Liver (tissue), 9 donors: ENCODE data around the gene ADCY2. TPM values are rescaled to one million over a fixed set of nuclear protein-coding genes. Genes with fewer than 3 reads are reported as not detected.

ENCODE experiments used
- DNase-seq: peaks from one replicate; pipeline ENCODE4 v3.0.0-alpha.2; 2017; ENCODE audit warnings: low spot score
- H3K27ac ChIP-seq, 2 donors: one replicate each; pipeline ENCODE4 v1.7.0; 2013; ENCODE audit warnings: inconsistent platforms in 2 of 2, low read length in 2 of 2, control low read depth in 1 of 2, low read depth in 1 of 2, mild to moderate bottlenecking in 1 of 2
- H3K27me3 ChIP-seq, 4 donors: one replicate each; pipeline versions ENCODE4 v1.6.1 to v1.7.0; 2013; ENCODE audit warnings: low read length in 3 of 4, inconsistent platforms in 1 of 4, mild to moderate bottlenecking in 1 of 4, moderate library complexity in 1 of 4; ENCODE audit not compliant: control insufficient read depth in 4 of 4, insufficient read depth in 4 of 4
- H3K36me3 ChIP-seq, 4 donors: one replicate each; pipeline versions ENCODE4 v1.6.1 to v1.7.0; 2013; ENCODE audit warnings: low read length in 3 of 4, mild to moderate bottlenecking in 3 of 4, low read depth in 1 of 4, moderate library complexity in 1 of 4; ENCODE audit not compliant: control insufficient read depth in 4 of 4, insufficient read depth in 3 of 4
- H3K4me1 ChIP-seq, 4 donors: one replicate each; pipeline versions ENCODE4 v1.6.1 to v1.7.0; 2013; ENCODE audit warnings: low read length in 3 of 4, mild to moderate bottlenecking in 3 of 4, moderate library complexity in 1 of 4; ENCODE audit not compliant: control insufficient read depth in 4 of 4, insufficient read depth in 4 of 4
- H3K4me3 ChIP-seq, 3 donors: one replicate each; pipeline versions ENCODE4 v1.6.1 to v1.7.0; 2013; ENCODE audit warnings: low read length in 3 of 3, control low read depth in 1 of 3, low read depth in 1 of 3, mild to moderate bottlenecking in 1 of 3
- H3K9ac ChIP-seq, 2 donors: one replicate each; pipeline ENCODE4 v1.7.0; 2013; ENCODE audit warnings: low read length in 2 of 2, mild to moderate bottlenecking in 2 of 2, moderate library complexity in 2 of 2, control low read depth in 1 of 2, low read depth in 1 of 2
- H3K9me3 ChIP-seq, 4 donors: one replicate each; pipeline versions ENCODE4 v1.6.1 to v1.7.0; 2013; ENCODE audit warnings: low read length in 3 of 4; ENCODE audit not compliant: control insufficient read depth in 4 of 4
- ATF3 ChIP-seq: IDR thresholded peaks from 2 replicates; pipeline ENCODE4 v1.6.1; 2016; ENCODE audit warnings: antibody characterized with exemption
- EGR1 ChIP-seq, 2 donors: IDR thresholded peaks; 2 replicates each; pipeline ENCODE4 v1.6.1; 2016 to 2018; ENCODE audit warnings: antibody characterized with exemption in 2 of 2, low read depth in 2 of 2
- FOXA2 ChIP-seq: IDR thresholded peaks from 2 replicates; pipeline ENCODE4 v1.6.1; 2016; ENCODE audit warnings: antibody characterized with exemption
- GABPA ChIP-seq, 2 donors: IDR thresholded peaks in 1 of 2; conservative IDR thresholded peaks in 1 of 2; 2 replicates each; pipeline ENCODE4 v1.6.1; 2016; ENCODE audit warnings: antibody characterized with exemption in 2 of 2, mild to moderate bottlenecking in 1 of 2, moderate library complexity in 1 of 2
- JUND ChIP-seq, 2 donors: IDR thresholded peaks; 2 replicates each; pipeline ENCODE4 v1.6.1; 2016; ENCODE audit warnings: antibody characterized with exemption in 2 of 2
- NR2F2 ChIP-seq: IDR thresholded peaks from 2 replicates; pipeline ENCODE4 v1.6.1; 2016; ENCODE audit warnings: antibody characterized with exemption
- RAD21 ChIP-seq, 2 donors: IDR thresholded peaks; 2 replicates each; pipeline ENCODE4 v1.6.1; 2016; ENCODE audit warnings: antibody characterized with exemption in 2 of 2, mild to moderate bottlenecking in 2 of 2
- REST ChIP-seq: IDR thresholded peaks from 2 replicates; pipeline ENCODE4 v1.6.1; 2016; ENCODE audit warnings: antibody characterized with exemption, mild to moderate bottlenecking
- RXRA ChIP-seq, 2 donors: IDR thresholded peaks; 2 replicates each; pipeline ENCODE4 v1.6.1; 2017 to 2018; ENCODE audit warnings: antibody characterized with exemption in 2 of 2, mild to moderate bottlenecking in 1 of 2
- SP1 ChIP-seq: IDR thresholded peaks from 2 replicates; pipeline ENCODE4 v1.6.1; 2018; ENCODE audit warnings: antibody characterized with exemption, mild to moderate bottlenecking
- YY1 ChIP-seq: IDR thresholded peaks from 2 replicates; pipeline ENCODE4 v1.6.1; 2016; ENCODE audit warnings: antibody characterized with exemption, mild to moderate bottlenecking
- ZBTB33 ChIP-seq: IDR thresholded peaks from 2 replicates; pipeline ENCODE4 v1.6.1; 2016; ENCODE audit warnings: antibody characterized with exemption
- WGBS: extraction: QIAGEN DNeasy Blood & Tissue Kit; methylation state at CpG from one replicate; pipeline ENCODE4 v1.1.7; 2013; 5-methylcytosine and 5-hydroxymethylcytosine counted together
- polyA plus RNA-seq, 2 donors: library from polyadenylated mRNA; stranded (reverse) in 1 of 2; unstranded in 1 of 2; fragments of 200-250 nt in 1 of 2; fragments of >200 nt in 1 of 2; fragmentation: Nextera tagmentation in 1 of 2; extraction: Ambion mirVana in 1 of 2; gene quantifications; one replicate each; pipeline versions ENCODE4 v1.2.1 to v1.2.3, GENCODE V29; 2013 to 2015
- total RNA-seq, 2 donors: library from RNA; depleted of rRNA; stranded (reverse); fragments of >200 nt; gene quantifications; one replicate each; pipeline ENCODE4 v1.2.3, GENCODE V29; 2014
- TF ChIP-seq, protein P1 (sequence below): fragments of 150-350 bp; IDR thresholded peaks from 2 replicates; pipeline ENCODE4 v1.5.1; 2017; ENCODE audit warnings: improper control_type of control experiment, low read depth, low read length; ENCODE audit not compliant: missing input control
- donor health status: healthy.
- donor health status: healthy.
- donor health status: healthy.
- donor health status: healthy.
- donor health status: healthy.

ADCY2 gene
- total and polyA plus RNA-seq, 4 donors, result not detected

- Histone ChIP-seq H3K27me3 (no peaks in the 10 kb centered on the region), H3K4me3 (no peak overlapping the region), H3K9ac (no peak overlapping the region), H3K27ac (no peak overlapping the region), H3K36me3 (no peaks in the 10 kb centered on the region), H3K9me3 (no peaks in the 10 kb centered on the region), H3K4me1 (no peaks in the 10 kb centered on the region)
- TF ChIP-seq RXRA (IDR thresholded peaks at IDR 0.05) (no peak), YY1 (no peak)
- WGBS, result 90% methylated on average over 4 of the region's 4 CpGs
- no peak for DNase-seq
Measured at GRCh38 chr5:7834982-7835381, 439.0 kb downstream of the ADCY2 start.

- Histone ChIP-seq H3K27ac (no peak overlapping the region), H3K4me1 (no peaks in the 10 kb centered on the region), H3K4me3 (no peak overlapping the region), H3K27me3 (no peaks in the 10 kb centered on the region), H3K9ac (no peak overlapping the region), H3K9me3 (no peaks in the 10 kb centered on the region), H3K36me3 (no peaks in the 10 kb centered on the region)
- TF ChIP-seq, protein P1, sequence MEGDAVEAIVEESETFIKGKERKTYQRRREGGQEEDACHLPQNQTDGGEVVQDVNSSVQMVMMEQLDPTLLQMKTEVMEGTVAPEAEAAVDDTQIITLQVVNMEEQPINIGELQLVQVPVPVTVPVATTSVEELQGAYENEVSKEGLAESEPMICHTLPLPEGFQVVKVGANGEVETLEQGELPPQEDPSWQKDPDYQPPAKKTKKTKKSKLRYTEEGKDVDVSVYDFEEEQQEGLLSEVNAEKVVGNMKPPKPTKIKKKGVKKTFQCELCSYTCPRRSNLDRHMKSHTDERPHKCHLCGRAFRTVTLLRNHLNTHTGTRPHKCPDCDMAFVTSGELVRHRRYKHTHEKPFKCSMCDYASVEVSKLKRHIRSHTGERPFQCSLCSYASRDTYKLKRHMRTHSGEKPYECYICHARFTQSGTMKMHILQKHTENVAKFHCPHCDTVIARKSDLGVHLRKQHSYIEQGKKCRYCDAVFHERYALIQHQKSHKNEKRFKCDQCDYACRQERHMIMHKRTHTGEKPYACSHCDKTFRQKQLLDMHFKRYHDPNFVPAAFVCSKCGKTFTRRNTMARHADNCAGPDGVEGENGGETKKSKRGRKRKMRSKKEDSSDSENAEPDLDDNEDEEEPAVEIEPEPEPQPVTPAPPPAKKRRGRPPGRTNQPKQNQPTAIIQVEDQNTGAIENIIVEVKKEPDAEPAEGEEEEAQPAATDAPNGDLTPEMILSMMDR, result no peak
- TF ChIP-seq FOXA2 (no peak), ATF3 (no peak), REST (no peak), EGR1 (IDR thresholded peaks at IDR 0.05; ENCODE audit: low read depth in 2 of 2) (no peak), SP1 (no peak), YY1 (no peak), ZBTB33 (no peak), GABPA (IDR thresholded peaks at IDR 0.05 in 1 of 2, conservative IDR thresholded peaks at IDR 0.05 in 1 of 2) (no peak), RAD21 (IDR thresholded peaks at IDR 0.05) (no peak), RXRA (IDR thresholded peaks at IDR 0.05) (no peak), JUND (IDR thresholded peaks at IDR 0.05) (no peak), NR2F2 (no peak)
- 52% methylated on average over 3 of the region's 3 CpGs for WGBS
- DNase-seq, result no peak
Measured at GRCh38 chr5:7837403-7837802, 441.5 kb downstream of the ADCY2 start.
